RWPE2 (cell line): Measurements from ENCODE around the gene OR6S1.
"Not testable (repeated sequence)": the region's sequence is repeated elsewhere in the genome, so short reads cannot be mapped to it uniquely, and the experiment has no call there.

Source experiments
- ATAC-seq: fragments of 200-7000 bp; cut with Tn5 transposase; 3 replicates; pipeline ENCODE4 v1.9.1; 2021; ENCODE audit warnings: low read depth
- DNase-seq: peaks from one replicate; pipeline ENCODE4 v3.0.0-alpha.2; 2020; ENCODE audit warnings: low spot score
- H3K27ac ChIP-seq: fragments of 450-650 bp; 2 replicates; pipeline ENCODE4 v1.5.1; 2017; ENCODE audit warnings: mild to moderate bottlenecking; ENCODE audit not compliant: poor library complexity, severe bottlenecking
- H3K27me3 ChIP-seq: fragments of 250-450 bp; sonication (Bioruptor Pico); 2 replicates; pipeline ENCODE4 v1.5.1; 2021; ENCODE audit warnings: mild to moderate bottlenecking, moderate library complexity; ENCODE audit not compliant: insufficient read depth, poor library complexity, severe bottlenecking
- H3K36me3 ChIP-seq: fragments of 250-450 bp; sonication (Bioruptor Pico); 2 replicates; pipeline ENCODE4 v1.5.1; 2020; ENCODE audit warnings: low read depth, mild to moderate bottlenecking, moderate library complexity
- H3K4me1 ChIP-seq: fragments of 250-450 bp; sonication (Bioruptor Pico); 2 replicates; pipeline ENCODE4 v1.5.1; 2021; ENCODE audit warnings: mild to moderate bottlenecking, moderate library complexity; ENCODE audit not compliant: insufficient read depth, poor library complexity, severe bottlenecking
- H3K4me3 ChIP-seq: fragments of 250-450 bp; sonication (Bioruptor Pico); 2 replicates; pipeline ENCODE4 v1.5.1; 2021; ENCODE audit warnings: mild to moderate bottlenecking, moderate library complexity; ENCODE audit not compliant: severe bottlenecking
- H3K9me3 ChIP-seq: fragments of 250-450 bp; sonication (Bioruptor Pico); 2 replicates; pipeline ENCODE4 v1.5.1; 2021; ENCODE audit warnings: mild to moderate bottlenecking, moderate library complexity; ENCODE audit not compliant: severe bottlenecking
- TF ChIP-seq, protein P1 (sequence below): fragments of 450-650 bp; IDR thresholded peaks from one replicate; pipeline ENCODE4 v1.5.1; 2017; ENCODE audit warnings: mild to moderate bottlenecking, moderate library complexity; ENCODE audit not compliant: poor library complexity, severe bottlenecking

OR6S1 gene

DNA sequence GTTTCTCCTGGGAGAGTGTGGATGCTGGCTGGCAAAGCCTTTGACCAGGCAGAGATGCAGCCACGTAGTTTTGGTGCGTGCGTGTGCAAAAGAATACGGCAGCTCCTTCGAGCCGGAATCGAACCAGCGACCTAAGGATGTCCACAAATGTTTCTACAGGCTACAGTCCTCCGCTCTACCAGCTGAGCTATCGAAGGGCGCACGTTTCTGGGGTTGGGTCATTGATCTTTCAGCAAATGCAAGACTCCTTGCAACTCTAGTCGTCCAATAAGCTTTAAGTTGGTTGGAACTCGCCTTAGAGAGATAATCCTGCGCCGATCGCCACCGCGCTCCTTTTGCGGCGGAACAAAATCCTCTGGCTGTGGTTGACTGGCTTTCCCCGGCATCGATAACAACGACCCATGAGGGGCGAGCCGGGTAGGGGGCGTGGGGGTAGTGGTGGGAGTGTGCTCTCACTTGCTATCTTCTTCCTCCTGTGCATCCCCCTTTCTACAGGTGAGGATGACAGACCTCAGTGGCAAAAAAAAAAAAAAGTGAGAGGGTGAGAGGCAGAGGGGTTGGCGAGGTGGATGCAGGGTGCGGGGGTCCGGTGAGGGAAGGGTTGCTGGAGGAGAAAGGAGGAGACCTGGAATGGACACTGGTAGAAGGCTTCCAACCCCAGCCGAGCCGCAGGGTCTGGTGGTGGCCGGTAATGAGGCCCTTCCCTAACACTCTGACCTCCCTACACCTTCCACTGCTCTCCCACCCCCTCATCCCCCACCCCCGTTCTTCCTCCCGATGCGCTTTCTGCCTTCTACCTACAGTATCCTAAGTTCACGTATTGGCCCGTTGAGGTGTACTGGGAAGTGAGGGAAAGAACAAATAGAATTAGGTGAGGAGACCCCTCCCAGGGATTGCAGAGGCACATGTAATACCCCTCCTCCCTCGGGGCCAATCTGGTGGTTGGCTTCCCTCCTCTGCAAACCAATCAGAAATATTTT, 11.8 kb upstream of the OR6S1 start:
- ATAC-seq (peak; percentile 63), DNase-seq (no peak)
- Histone ChIP-seq H3K27me3 (peaks cover 22% of the 10 kb centered on the region), H3K9me3 (no peaks in the 10 kb centered on the region), H3K36me3 (no peaks in the 10 kb centered on the region), H3K4me1 (peaks cover 4% of the 10 kb centered on the region), H3K4me3 (peak overlapping the region; percentile 30), H3K27ac (no peak overlapping the region)
- TF ChIP-seq, protein P1, sequence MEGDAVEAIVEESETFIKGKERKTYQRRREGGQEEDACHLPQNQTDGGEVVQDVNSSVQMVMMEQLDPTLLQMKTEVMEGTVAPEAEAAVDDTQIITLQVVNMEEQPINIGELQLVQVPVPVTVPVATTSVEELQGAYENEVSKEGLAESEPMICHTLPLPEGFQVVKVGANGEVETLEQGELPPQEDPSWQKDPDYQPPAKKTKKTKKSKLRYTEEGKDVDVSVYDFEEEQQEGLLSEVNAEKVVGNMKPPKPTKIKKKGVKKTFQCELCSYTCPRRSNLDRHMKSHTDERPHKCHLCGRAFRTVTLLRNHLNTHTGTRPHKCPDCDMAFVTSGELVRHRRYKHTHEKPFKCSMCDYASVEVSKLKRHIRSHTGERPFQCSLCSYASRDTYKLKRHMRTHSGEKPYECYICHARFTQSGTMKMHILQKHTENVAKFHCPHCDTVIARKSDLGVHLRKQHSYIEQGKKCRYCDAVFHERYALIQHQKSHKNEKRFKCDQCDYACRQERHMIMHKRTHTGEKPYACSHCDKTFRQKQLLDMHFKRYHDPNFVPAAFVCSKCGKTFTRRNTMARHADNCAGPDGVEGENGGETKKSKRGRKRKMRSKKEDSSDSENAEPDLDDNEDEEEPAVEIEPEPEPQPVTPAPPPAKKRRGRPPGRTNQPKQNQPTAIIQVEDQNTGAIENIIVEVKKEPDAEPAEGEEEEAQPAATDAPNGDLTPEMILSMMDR: no peak

DNA sequence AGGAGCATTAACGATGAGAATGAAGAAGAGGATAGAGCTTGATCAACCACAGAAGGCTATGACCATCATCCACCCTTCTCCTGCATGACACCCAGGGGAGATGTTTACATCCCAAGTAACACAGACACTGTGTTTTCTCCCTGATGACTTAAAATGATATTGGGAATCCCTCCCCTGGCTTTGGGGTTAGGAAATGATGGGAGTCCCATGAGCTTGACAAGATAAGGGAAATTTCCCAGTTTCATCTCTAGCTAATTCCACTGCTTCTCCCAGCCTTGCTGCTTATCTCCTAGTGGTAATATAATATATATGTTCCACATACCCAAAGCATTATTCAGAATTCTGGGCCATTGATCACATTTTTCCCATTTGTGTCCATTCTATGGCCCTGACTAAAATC, 4.0 kb upstream of the OR6S1 start:
- Histone ChIP-seq H3K27me3 (no peaks in the 10 kb centered on the region), H3K9me3 (no peaks in the 10 kb centered on the region), H3K36me3 (no peaks in the 10 kb centered on the region), H3K27ac (no peak overlapping the region), H3K4me3 (no peak overlapping the region), H3K4me1 (no peaks in the 10 kb centered on the region)
- no peak; the same call in 2 of the 3 replicates for ATAC-seq
- no peak for DNase-seq
- TF ChIP-seq, protein P1: no peak

DNA sequence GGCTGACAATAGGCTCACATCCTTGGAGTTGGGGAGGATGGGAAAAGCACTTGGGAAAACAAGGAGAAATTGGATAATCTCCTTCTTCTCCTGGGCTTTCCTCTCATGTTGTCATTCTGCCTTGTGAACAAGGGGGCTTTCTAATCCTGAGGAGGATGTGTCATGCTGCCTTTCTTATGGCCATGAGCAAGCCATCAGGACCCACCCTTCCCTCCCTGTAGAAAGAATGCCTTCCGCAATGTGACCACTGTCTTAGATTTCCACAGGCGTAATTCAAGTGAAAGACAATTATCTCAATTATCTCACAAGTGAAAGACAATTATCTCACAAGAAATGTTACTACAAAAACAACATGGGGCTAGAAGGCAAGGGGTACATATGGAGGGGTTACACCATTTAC, 3.0 kb upstream of the OR6S1 start:
- Histone ChIP-seq H3K4me3 (no peak overlapping the region), H3K4me1 (no peaks in the 10 kb centered on the region), H3K9me3 (no peaks in the 10 kb centered on the region), H3K27me3 (no peaks in the 10 kb centered on the region), H3K36me3 (no peaks in the 10 kb centered on the region), H3K27ac (no peak overlapping the region)
- no peak for ATAC-seq
- TF ChIP-seq, protein P1: no peak
- no peak for DNase-seq

DNA sequence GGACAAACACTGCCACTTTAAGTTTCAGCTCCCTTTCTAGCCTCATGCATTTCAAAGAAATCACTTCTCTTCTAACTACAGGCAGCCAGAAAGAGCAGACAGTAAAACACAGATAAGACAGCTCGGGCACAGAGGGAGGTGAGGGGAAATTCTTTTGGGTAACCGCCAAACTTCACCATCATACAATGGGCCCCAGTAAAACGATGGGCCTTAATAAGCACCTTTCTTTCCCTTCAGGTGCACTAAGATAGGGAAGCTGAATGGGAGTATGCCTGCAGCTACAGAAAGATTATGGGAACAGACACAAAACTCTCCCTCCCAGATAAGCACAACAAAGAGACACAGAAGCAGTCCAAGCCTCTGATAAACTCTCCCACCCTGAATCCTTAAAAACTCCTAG, 1.3 kb upstream of the OR6S1 start:
- H3K27me3 ChIP-seq, H3K9me3 ChIP-seq: not testable (repeated sequence)

DNA sequence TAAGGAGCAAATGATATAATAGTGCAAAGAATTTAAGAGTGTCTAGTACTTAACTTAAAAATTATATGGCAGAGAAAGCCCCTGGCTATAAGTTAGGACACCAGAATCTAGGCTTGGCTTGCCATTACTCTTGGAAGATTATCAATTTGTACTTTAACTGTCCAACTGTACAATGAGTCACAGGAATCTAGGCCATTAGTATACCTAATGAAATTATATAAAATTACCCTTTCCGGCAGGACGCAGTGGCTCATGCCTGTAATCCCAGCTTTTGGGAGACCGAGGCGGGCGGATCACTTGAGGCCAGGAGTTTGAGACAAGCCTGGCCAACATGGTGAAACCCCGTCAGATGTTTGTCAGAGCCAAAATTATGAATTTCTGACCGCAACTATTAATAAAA, 691 bp upstream of the OR6S1 start:
- Histone ChIP-seq H3K36me3 (no peaks in the 10 kb centered on the region), H3K9me3 (no peaks in the 10 kb centered on the region), H3K4me3 (no peak overlapping the region), H3K4me1 (no peaks in the 10 kb centered on the region), H3K27ac (no peak overlapping the region), H3K27me3 (peaks cover 2% of the 10 kb centered on the region)
- TF ChIP-seq, protein P1: no peak
- DNase-seq (no peak), ATAC-seq (no peak)

More for the DNA sequence above, 1.3 kb upstream of the OR6S1 start:
- DNase-seq, H3K4me1 ChIP-seq, ATAC-seq, H3K36me3 ChIP-seq, H3K27ac ChIP-seq, H3K4me3 ChIP-seq: not testable (repeated sequence)
